HG03066 (cell line): Measurements from ENCODE around the gene RABGAP1L.
"Not testable (repeated sequence)": the region's sequence is repeated elsewhere in the genome, so short reads cannot be mapped to it uniquely, and the experiment has no call there.

Experiments
- ATAC-seq: cut with Tn5 transposase; IDR thresholded peaks from one replicate; pipeline ENCODE4 v1.9.1; 2021; ENCODE audit warnings: low read depth; ENCODE audit not compliant: unreplicated experiment

Gene RABGAP1L

DNA sequence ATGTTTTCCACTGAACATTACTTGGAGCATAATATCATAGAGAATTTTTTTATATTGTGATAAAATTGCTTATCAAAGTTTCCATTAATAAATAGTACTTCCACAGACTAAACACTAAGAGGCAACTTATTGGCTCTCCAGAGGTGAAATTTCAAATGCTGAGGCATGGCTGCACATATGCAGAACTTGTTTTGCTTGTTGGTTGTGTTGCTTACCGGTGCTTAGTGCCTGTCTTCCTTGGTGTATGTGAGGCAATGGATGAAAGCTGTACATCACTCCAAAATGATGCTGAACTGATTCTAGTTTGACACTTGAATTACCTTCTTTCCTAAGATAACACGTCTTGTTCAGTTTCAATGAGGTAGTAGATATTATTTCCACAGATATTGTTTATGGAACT, 258.6 kb downstream of the RABGAP1L start:
- no peak for ATAC-seq

DNA sequence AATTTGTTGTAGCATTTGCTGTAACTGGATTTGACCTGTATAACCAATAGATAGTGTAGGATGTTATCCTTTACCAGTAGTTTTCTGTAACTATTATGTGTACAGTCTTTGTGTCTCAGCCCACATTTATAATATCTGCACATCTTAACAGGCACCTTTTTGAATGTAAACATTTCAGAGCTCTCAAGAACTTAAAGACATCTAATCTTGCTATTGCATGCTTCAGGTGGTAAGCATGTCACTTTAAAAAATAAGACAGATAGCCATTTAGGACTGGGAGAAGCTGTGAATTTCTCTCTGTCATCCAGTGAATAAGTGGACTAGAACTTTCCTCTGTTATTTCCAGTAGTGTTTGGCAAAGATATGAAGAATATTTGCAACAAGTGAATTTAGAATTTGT, 265.8 kb downstream of the RABGAP1L start:
- ATAC-seq = no peak

DNA sequence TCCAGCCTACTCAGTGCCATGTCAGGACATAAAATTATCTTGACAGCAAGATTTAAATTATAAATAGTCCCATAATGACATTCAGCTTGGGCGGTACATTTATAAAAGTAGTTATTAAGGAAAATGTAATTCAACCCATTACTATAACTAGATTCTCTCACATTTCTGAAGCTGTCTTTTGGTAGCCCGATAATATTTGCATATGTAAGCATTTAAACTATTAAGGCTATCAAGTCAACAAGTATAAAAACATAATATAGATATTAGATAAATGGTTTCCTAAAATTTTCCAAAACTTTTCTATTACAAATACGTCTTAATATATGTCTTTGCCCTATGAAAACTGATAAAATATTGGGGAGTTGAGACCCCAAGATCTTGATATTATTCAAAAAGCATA, 266.8 kb downstream of the RABGAP1L start:
- no peak for ATAC-seq

DNA sequence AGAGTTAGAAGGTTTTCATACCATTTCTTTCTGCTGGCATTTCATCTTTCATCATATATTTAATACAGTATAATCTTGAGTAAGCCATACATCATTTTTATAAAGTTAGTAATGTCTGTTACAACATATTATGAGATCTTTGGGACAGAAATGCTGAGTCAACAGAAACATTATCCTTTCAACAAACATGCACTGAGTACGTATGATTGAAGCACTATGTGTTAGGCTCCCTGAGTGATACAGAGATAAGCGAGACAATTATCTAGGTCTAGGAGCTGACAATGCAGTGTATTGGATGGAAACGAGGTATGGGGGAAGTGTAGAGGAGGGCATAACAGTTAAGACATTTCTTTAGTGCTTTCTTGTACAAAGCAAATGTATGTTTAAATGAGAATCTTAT, 268.7 kb downstream of the RABGAP1L start:
- no peak for ATAC-seq

DNA sequence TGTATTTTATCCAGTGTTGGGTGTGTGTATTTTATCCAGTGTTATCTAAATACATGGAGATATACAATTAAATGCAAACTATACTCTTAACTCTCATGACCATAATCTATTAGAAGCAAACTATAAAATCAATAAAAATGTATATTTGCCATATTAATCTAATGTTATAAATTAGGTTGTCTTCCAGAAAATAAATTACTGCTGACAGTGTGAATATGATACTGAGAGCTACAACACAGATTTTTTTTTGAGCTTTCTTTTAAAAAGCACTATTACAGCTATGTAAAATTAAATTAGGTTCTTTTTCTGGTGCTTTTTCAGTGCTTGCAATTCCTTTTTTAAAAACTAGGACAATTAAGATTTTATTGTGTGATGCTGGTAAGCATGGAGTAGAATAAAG, 269.4 kb downstream of the RABGAP1L start:
- no peak for ATAC-seq

DNA sequence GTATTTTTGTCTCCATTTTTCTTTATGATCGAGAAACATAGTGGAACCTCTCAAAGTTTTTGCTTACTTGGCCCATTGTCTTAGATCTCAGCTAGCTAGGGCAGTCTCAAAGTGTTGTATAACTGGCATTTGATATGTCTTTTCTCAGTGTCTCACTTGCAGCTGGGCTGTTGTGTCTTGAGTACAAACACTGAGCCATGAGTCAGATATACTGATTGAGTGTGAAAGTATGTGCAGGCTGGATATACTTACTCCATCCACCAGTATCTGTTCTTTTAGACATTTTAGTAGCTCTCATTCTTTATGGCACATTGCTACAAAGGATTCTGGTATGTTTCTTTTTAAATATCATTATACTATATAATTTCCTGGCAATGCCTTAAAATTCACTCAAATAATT, 274.1 kb downstream of the RABGAP1L start:
- no peak for ATAC-seq

DNA sequence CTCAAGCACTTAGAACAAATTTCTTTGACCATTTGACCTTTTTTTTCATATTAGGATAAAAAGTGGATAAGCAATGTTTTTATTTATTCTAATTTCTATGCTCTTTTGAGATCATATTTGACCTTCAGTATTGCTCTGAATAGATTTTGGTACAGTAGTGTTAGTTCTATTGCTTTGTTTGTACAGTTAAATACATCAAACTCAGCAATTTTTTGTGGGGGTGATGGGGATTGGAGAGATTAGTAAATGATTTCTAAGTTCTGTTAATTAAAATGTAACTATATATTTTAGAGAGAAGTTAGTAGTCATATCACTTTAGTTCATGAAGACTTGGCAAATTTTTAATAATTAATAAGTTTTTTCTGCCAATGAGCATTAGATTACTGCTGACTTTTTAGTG, 286.0 kb downstream of the RABGAP1L start:
- no peak for ATAC-seq

DNA sequence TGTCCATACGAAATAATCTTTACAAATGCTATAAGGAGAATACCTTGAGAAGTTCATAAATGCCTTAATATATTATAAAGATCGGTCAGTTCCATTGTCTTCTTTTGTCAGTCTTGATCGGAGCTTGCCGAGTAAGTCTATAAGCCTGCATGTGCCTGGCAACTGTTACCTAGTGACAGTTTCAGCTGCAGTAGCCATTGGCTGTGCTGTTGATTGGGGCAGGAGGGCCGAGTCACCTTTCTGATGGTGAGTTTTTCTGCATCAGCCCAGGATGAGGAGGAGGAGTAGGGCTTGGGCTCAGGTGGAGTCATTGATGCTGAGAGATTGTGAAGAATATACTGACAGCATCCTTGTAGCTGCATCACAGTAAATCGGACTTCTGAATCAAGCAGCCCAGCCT, 286.5 kb downstream of the RABGAP1L start:
- no peak for ATAC-seq

DNA sequence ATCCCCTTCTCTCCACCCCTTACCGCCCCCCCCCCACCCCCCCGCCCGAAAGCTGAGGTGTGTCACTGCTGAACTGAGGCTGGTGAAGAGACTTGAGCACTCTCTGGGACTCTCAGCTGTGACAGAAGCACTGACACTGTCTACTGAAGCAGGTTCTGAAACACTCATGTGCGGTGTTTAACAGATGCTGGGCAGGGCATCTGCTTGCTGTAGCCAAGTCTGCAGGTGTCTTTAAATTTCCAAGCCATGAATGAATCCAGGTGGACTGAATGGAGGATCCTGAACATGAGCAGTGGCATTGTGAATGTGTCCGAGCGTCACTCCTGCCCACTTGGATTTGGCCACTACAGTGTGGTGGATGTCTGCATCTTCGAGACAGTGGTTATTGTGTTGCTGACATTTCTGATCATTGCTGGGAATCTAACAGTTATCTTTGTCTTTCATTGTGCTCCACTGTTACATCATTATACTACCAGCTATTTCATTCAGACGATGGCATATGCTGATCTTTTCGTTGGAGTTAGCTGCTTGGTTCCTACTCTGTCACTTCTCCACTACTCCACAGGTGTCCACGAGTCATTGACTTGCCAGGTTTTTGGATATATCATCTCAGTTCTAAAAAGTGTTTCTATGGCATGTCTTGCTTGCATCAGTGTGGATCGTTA, 288.7 kb downstream of the RABGAP1L start, which contains the start of gene GPR52:
GPR52 (plus strand) TSS at position 99 of the 665 bp plus-strand sequence; CDS start at position 247, 148 bp downstream.
- ATAC-seq = no peak

DNA sequence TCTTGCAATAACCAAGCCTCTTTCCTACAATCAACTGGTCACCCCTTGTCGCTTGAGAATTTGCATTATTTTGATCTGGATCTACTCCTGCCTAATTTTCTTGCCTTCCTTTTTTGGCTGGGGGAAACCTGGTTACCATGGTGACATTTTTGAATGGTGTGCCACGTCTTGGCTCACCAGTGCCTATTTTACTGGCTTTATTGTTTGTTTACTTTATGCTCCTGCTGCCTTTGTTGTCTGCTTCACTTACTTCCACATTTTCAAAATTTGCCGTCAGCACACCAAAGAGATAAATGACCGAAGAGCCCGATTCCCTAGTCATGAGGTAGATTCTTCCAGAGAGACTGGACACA, 289.2 kb downstream of the RABGAP1L start:
- no peak for ATAC-seq

DNA sequence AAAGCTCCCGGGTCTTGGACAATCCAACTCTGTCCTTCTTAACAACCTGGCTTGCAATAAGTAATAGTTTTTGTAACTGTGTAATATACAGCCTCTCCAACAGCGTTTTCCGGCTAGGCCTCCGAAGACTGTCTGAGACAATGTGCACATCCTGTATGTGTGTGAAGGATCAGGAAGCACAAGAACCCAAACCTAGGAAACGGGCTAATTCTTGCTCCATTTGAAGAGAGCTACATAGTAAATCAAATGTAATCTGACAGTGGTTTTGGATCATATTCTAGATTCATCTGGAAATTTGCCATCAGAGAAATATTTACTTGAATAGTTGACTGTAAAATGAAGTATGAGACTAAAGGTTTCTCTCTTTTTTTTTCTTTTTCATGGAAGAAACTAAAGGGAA, 289.7 kb downstream of the RABGAP1L start:
- no peak for ATAC-seq

DNA sequence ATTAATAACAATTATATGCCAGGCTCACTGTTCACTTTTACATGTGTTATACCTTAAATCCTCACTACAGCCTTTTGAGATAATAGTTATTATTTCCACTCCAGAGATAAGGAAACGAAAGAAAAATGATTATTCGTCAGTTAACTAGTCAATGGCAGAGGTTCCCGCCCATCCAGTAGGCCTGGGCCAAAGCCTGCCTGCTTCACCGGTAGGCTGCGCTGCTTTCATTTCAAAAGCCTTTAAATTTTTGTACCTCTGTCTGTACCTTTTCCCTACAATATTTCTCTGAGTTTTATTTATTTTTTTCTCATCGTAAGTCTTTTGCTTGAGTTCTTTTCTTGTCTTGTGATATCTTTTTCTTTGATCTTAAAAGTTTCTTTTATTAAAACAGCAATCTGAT, 292.1 kb downstream of the RABGAP1L start:
- ATAC-seq = no peak

DNA sequence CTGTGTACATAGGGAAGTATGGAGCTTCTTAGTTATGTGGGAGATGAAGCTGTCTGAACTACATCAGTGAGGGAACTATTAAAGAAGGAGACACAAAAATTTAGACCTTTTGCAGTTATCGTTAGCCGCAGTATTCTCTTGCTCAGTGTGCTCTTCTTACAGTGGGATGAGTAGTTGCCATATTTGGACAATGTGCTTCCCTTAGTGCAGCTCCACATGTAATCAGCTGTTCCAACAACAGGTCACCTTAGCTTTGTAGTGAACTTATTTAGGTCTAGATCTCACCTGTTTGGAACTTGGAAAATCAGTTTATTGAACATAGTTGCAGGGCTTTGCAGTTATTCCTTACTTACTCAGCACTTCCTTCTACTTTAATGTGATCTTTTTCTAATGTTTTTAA, 306.5 kb downstream of the RABGAP1L start:
- ATAC-seq = no peak

DNA sequence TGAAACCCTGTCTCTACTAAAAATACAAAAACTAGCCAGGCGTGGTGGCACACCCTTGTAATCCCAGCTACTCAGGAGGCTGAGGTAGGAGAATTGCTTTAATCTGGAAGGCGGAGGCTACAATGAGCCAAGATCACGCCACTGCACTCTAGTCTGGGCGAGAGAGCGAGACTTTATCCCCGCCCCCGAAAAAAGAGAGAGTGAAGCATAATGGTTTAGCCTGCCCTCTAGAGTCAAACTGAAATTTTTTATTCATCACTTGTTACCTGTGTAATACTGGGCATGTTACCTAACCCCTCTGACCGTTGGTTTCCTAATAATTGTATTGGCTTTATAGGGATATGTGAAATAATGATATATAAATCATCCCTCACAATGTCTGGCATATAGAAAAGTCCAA, 307.3 kb downstream of the RABGAP1L start:
- no peak for ATAC-seq

DNA sequence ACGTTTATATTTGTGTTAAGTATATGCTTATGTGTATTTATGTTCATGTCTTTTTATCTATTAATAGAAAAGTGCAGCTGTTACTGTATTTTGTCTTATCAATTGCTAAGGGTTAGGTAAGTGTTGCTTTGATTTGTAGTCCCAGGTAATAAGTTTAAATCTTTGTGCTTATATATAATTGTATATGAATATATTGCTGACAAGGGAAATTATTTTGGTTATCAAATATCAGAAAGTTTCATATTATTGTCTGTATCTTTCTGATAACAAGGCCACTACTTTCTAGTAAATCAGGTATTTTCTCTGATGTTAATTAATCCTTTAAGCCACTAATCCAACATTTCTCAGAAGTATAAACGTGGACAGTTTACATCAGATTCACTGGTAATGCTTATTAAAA, 309.7 kb downstream of the RABGAP1L start:
- ATAC-seq = no peak

DNA sequence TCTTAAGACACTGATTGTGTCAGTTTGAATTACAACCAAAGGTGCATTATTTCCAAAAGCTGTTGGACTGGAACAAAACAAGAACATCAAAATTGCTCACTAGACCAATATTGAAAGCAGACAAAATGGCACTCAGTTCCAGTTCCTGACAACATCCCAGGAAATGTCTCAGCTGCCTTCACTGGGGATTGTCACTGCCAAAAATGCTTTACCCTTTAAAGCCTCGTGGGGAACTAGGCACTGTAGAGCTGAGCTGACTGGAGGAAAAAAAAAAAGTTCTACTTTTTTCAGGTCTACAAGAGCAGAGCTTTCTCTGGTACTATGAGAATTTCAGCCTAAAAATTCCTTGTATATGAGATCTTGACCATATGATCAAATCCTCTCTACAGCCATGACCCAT, 310.4 kb downstream of the RABGAP1L start:
- no peak for ATAC-seq

DNA sequence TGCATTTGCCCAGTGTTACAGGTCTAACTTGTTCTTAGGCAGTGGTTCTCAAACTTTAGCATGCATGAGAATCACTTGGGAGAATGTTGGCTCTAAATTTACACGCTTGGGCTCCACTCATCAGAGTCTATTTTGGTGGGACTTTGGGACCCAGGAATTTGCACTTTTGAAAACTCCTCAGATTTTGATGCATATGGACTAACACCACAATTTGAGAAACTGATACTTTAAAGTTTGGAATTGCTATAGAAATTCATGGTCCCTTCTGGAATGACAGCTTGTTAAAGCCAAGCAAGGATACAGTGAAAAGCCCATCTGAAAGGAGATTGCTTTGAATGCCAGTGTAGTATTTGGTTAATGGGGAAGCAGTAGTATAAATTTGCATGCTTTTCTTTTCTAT, 320.0 kb downstream of the RABGAP1L start:
- no peak for ATAC-seq

DNA sequence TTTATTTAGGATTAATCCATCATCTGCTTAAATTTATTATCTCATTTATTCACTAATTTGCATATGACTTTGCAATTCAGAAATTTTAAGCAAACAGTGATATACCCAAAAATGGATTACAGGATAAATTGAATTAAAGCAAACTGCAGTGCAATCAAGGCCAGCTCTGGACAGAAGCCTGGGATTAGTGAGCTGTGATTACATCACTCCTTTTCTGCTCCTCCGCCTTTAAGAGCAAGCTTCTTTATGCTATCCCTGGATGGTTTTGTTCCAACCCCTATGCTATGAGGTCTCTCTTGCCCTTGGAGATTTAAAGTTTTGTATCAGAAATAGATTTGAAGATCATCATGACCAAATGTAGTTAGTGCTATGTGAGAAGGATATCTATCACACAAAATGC, 321.0 kb downstream of the RABGAP1L start:
- ATAC-seq = no peak

DNA sequence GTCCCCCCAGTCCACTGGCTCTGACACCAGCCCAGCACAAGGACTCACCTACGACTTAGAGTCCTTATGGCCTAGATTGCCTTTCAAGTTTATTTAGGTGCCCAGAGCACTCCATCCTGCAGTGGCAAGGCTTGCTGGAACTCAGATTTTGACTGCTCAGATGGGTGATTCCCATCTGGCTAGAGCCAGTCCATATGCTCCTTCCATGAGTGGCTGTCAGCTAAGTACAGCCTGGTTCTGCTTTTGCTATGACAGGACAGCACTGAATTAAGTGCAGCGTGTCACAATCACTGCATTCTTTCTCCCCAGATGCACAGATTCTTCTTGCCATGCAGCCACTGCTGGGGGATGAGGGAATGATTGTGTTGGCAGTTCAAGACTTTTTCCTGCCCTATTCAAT, 332.3 kb downstream of the RABGAP1L start:
- no peak for ATAC-seq

DNA sequence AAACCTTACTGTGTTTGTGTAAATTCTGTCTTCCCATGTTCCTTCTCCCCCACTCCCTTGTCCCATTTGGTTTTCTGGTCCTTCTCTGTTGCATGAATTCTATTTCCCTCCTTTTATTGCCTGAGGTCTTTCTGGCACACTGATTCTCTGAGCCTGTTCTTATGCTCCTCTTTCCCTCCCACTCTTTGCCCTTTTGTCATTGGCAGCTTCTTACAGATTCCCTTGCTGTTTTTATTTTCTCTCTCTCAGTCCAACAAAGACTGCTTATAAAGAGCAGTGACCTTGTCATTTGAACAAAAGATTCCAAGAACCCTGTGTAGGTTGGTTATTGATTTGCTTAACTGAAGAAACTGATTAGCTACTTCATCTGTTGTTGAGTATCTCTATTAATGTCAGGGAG, 338.2 kb downstream of the RABGAP1L start:
- ATAC-seq = no peak

DNA sequence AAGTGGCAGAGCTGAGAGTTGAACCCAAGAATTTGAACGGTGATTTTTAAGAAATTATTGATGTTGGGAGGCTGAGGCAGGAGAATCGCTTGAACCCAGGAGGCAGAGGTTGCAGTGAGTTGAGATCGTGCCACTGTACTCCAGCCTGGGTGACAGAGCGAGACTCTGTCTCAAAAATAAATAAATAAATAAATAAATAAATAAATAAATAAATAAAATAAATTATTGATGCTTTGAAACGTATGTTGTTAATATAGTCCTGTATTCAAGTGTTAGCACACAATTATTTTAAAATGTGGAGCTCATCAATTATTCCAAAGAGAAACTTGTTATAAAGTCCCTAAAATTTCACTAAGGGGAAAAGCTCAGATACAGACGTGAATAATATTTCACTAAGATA, 357.4 kb downstream of the RABGAP1L start:
- ATAC-seq = not testable (repeated sequence)

DNA sequence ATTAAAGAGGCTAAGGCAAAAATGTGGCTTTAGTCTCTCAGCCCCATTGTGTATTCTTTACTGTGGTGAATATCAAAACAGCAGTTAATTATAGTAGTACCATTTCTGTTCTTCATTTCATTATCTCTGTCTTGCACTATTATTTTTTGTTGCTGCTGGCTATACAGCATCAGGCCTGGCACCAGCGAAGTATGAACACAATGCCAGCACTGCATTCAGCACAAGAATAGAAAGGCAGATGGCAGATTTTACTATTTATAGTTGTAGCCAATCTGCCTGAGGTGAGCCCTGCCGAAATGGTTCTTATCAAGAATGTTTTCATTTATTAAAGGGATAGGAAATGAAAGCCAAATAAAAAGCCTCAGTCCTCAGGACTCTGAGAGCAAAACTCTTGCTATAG, 360.5 kb downstream of the RABGAP1L start:
- no peak for ATAC-seq

DNA sequence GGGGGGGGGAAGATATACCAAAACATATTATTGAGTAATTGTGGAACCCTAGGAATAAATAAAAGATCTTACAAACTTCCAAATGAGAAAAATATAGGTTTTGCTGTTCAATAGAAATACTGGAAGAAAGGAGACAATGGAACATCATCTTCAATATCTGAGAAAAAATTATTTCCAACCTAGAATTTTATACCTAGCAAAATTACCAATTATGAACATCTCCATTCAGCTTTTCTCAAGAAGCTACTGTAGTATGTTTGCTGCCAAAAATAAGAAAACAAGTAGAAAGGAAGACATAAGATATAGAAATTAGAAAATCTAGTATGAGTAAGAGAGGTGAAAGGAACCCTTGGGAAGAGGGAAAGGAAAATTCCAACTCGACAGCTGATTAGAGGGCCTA, 372.4 kb downstream of the RABGAP1L start:
- ATAC-seq = no peak
